Heart left ventricle (tissue), 13 donors: Measurements from ENCODE around the gene CATSPERD.

ENCODE experiments used
- POLR2A ChIP-seq, 2 donors: fragments of 450-650 bp; IDR thresholded peaks; one replicate each; pipeline ENCODE4 v1.6.1; 2017; ENCODE audit warnings: antibody characterized with exemption in 2 of 2, mild to moderate bottlenecking in 2 of 2, moderate library complexity in 2 of 2
- TF ChIP-seq, protein P1 (sequence below), 12 donors: fragments of 200-600 bp; sonication (generic) in 4 of 12; IDR thresholded peaks; one replicate each; pipeline versions ENCODE4 v1.5.0 to v1.8.0; 2018 to 2022; ENCODE audit warnings: antibody characterized with exemption in 12 of 12, mild to moderate bottlenecking in 5 of 12
- donor health status: ischemic (EF 13 %, LVEDD 7.1; RV severe dilation, severe dysfunction).
- donor health status: DM: no; HTN: yes; CAD: no.
- donor health status: DM: no; HTN: no; CAD: no.
- donor health status: ischemic (EF 25% LVEDD 6.9; RV normal size, moderate dysfunction).
- donor health status: ischemic (EF 25% LVEDD 5.7; RV mildly dilated, moderate dysfunction).
- donor health status: ischemic (EF 35%, LVEDD 5.7; RV mildly dilated, moderate dysfunction).
- donor health status: nonischemic (EF 11% LVEDD 7.7; RV severe dilation, severe dysfunction).
- donor health status: DM: yes; HTN: yes; CAD: no.
- donor health status: PGD.
- donor health status: ischemic (EF 29% LVEDD 5.4; RV normal size, mild dysfunction).
- donor health status: nonischemic (EF 23%, LVEDD 6.1; RV moderate dilation, normal function).

- TF ChIP-seq, protein P1, sequence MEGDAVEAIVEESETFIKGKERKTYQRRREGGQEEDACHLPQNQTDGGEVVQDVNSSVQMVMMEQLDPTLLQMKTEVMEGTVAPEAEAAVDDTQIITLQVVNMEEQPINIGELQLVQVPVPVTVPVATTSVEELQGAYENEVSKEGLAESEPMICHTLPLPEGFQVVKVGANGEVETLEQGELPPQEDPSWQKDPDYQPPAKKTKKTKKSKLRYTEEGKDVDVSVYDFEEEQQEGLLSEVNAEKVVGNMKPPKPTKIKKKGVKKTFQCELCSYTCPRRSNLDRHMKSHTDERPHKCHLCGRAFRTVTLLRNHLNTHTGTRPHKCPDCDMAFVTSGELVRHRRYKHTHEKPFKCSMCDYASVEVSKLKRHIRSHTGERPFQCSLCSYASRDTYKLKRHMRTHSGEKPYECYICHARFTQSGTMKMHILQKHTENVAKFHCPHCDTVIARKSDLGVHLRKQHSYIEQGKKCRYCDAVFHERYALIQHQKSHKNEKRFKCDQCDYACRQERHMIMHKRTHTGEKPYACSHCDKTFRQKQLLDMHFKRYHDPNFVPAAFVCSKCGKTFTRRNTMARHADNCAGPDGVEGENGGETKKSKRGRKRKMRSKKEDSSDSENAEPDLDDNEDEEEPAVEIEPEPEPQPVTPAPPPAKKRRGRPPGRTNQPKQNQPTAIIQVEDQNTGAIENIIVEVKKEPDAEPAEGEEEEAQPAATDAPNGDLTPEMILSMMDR (IDR thresholded peaks at IDR 0.05): no peak
- no peak for TF ChIP-seq POLR2A (IDR thresholded peaks at IDR 0.05)
Measured at GRCh38 chr19:5809053-5809452, 88.6 kb downstream of the CATSPERD start.
